Measurements from ENCODE around the gene FMO1.
"Not testable (repeated sequence)": the region's sequence is repeated elsewhere in the genome, so short reads cannot be mapped to it uniquely, and the experiment has no call there.

Gene FMO1

GRCh38 chr1:171248302-171248701, at the start of gene FMO1:
TSS of gene FMO1 (plus strand) at chr1:171248494. CDS start at chr1:171258088, 9,594 bp downstream.
- DNase-seq (ENCODE audit: low read depth in 2 of 2) = no peak

- no peak for DNase-seq (ENCODE audit: low read depth in 2 of 2)
Observed at GRCh38 chr1:171204296-171204695, 44.0 kb upstream of the FMO1 start.

GRCh38 chr1:171206204-171206977, 41.9 kb upstream of the FMO1 start:
- DNase-seq (ENCODE audit: low read depth in 2 of 2) = no peak

GRCh38 chr1:171206978-171207355, 41.3 kb upstream of the FMO1 start:
- no peak for DNase-seq (ENCODE audit: low read depth in 2 of 2)

GRCh38 chr1:171207377-171207776, 40.9 kb upstream of the FMO1 start:
- no peak for DNase-seq (ENCODE audit: low read depth in 2 of 2)

- no peak for DNase-seq (ENCODE audit: low read depth in 2 of 2)
Observed at GRCh38 chr1:171210355-171210754, 37.9 kb upstream of the FMO1 start.

- no peak for DNase-seq (ENCODE audit: low read depth in 2 of 2)
Observed at GRCh38 chr1:171212607-171213351, 35.5 kb upstream of the FMO1 start.

GRCh38 chr1:171213559-171214454, 34.5 kb upstream of the FMO1 start:
- no peak for DNase-seq (ENCODE audit: low read depth in 2 of 2)

GRCh38 chr1:171217658-171218443, 30.4 kb upstream of the FMO1 start:
- DNase-seq (ENCODE audit: low read depth in 2 of 2) = no peak

GRCh38 chr1:171218661-171219060, 29.6 kb upstream of the FMO1 start:
- no peak for DNase-seq (ENCODE audit: low read depth in 2 of 2)

GRCh38 chr1:171219346-171220080, 28.8 kb upstream of the FMO1 start:
- no peak for DNase-seq (ENCODE audit: low read depth in 2 of 2)

- no peak for DNase-seq (ENCODE audit: low read depth in 2 of 2)
Observed at GRCh38 chr1:171220081-171220420, 28.2 kb upstream of the FMO1 start.

- DNase-seq (ENCODE audit: low read depth in 2 of 2) = no peak
Observed at GRCh38 chr1:171220581-171221054, 27.7 kb upstream of the FMO1 start.

GRCh38 chr1:171221665-171222591, 26.4 kb upstream of the FMO1 start:
- DNase-seq (ENCODE audit: low read depth in 2 of 2) = no peak

GRCh38 chr1:171222936-171223335, 25.4 kb upstream of the FMO1 start:
- DNase-seq (ENCODE audit: low read depth in 2 of 2) = no peak

- not testable (repeated sequence) for DNase-seq (ENCODE audit: low read depth in 2 of 2)
Observed at GRCh38 chr1:171224257-171224656, 24.0 kb upstream of the FMO1 start.

- no peak for DNase-seq (ENCODE audit: low read depth in 2 of 2)
Observed at GRCh38 chr1:171226747-171227370, 21.4 kb upstream of the FMO1 start.

- DNase-seq (ENCODE audit: low read depth in 2 of 2) = no peak
Observed at GRCh38 chr1:171231326-171231725, 17.0 kb upstream of the FMO1 start.

GRCh38 chr1:171233183-171233582, 15.1 kb upstream of the FMO1 start:
- DNase-seq (ENCODE audit: low read depth in 2 of 2) = no peak

Measured in stimulated activated CD8-positive, alpha-beta memory T cell treated with anti-CD3 and anti-CD28 coated beads, Interleukin-15, amount 100 ng/mL, for 48 hours (primary cell).